MM.1S (cell line): ENCODE measurements around the gene STX12.
"Not testable (repeated sequence)": the region's sequence is repeated elsewhere in the genome, so short reads cannot be mapped to it uniquely, and the experiment has no call there.

Experiments used
- DNase-seq: peaks from one replicate; pipeline ENCODE4 v3.0.0-alpha.2; 2015
- H2AFZ ChIP-seq: fragments of 300-600 bp; sonication (generic); 2 replicates; pipeline ENCODE4 v1.6.0; 2016; ENCODE audit warnings: antibody characterized with exemption, low read length
- H3F3A ChIP-seq: fragments of 300-600 bp; sonication (generic); 2 replicates; pipeline ENCODE4 v1.6.1; 2016; ENCODE audit warnings: mild to moderate bottlenecking, antibody characterized with exemption, low read length, moderate library complexity, mixed read lengths; ENCODE audit not compliant: insufficient read depth
- H3K27ac ChIP-seq: fragments of 300-600 bp; sonication (generic); 2 replicates; pipeline ENCODE4 v1.5.1; 2016; ENCODE audit warnings: mild to moderate bottlenecking, low read length
- H3K27me3 ChIP-seq: fragments of 300-600 bp; sonication (generic); replicated peaks from 2 replicates; pipeline ENCODE4 v1.6.0; 2016; ENCODE audit warnings: low read length; ENCODE audit not compliant: insufficient read depth
- H3K36me3 ChIP-seq: fragments of 300-600 bp; sonication (generic); replicated peaks from 2 replicates; pipeline ENCODE4 v1.6.1; 2016; ENCODE audit warnings: mild to moderate bottlenecking, low read length, mixed read lengths; ENCODE audit not compliant: insufficient read depth
- H3K4me1 ChIP-seq: fragments of 300-600 bp; sonication (generic); 2 replicates; pipeline ENCODE4 v1.6.1; 2016; ENCODE audit warnings: low read length, mixed read lengths
- H3K4me2 ChIP-seq: fragments of 300-600 bp; sonication (generic); 2 replicates; pipeline ENCODE4 v1.6.0; 2016; ENCODE audit warnings: low read depth, low read length
- H3K4me3 ChIP-seq: fragments of 300-600 bp; sonication (generic); 2 replicates; pipeline ENCODE4 v1.5.1; 2016; ENCODE audit warnings: low read length, mixed read lengths
- H3K79me2 ChIP-seq: fragments of 300-600 bp; sonication (generic); 2 replicates; pipeline ENCODE4 v1.6.1; 2016; ENCODE audit warnings: mixed run types, low read length, mixed read lengths
- H3K9ac ChIP-seq: fragments of 300-600 bp; sonication (generic); 2 replicates; pipeline ENCODE4 v1.6.1; 2016; ENCODE audit warnings: low read length, mixed read lengths
- H3K9me2 ChIP-seq: fragments of 300-600 bp; sonication (generic); replicated peaks from 2 replicates; pipeline ENCODE4 v1.6.1; 2016; ENCODE audit warnings: mild to moderate bottlenecking, low read length, mixed read lengths; ENCODE audit not compliant: insufficient read depth
- H3K9me3 ChIP-seq: fragments of 300-600 bp; sonication (generic); replicated peaks from 2 replicates; pipeline ENCODE4 v1.6.1; 2016; ENCODE audit warnings: mild to moderate bottlenecking, low read length, mixed read lengths; ENCODE audit not compliant: insufficient read depth
- H4K20me1 ChIP-seq: fragments of 300-600 bp; sonication (generic); 2 replicates; pipeline ENCODE4 v1.6.1; 2016; ENCODE audit warnings: mild to moderate bottlenecking, low read length, moderate library complexity, mixed read lengths; ENCODE audit not compliant: insufficient read depth
- EZH2 ChIP-seq: fragments of 300-600 bp; sonication (generic); optimal IDR thresholded peaks from 2 replicates; pipeline ENCODE3; 2017; ENCODE audit warnings: low read depth, mild to moderate bottlenecking, antibody characterized with exemption, low read length, mixed read lengths
- EZH2phosphoT487 ChIP-seq: fragments of 300-600 bp; sonication (generic); IDR thresholded peaks from 2 replicates; pipeline ENCODE4 v1.6.1; 2018; ENCODE audit warnings: antibody characterized with exemption, low read length
- TF ChIP-seq, protein P1 (sequence below): fragments of 300-600 bp; sonication (generic); IDR thresholded peaks from 2 replicates; pipeline ENCODE4 v1.5.1; 2016; ENCODE audit warnings: antibody characterized with exemption, low read length, mixed read lengths

STX12 gene

DNA sequence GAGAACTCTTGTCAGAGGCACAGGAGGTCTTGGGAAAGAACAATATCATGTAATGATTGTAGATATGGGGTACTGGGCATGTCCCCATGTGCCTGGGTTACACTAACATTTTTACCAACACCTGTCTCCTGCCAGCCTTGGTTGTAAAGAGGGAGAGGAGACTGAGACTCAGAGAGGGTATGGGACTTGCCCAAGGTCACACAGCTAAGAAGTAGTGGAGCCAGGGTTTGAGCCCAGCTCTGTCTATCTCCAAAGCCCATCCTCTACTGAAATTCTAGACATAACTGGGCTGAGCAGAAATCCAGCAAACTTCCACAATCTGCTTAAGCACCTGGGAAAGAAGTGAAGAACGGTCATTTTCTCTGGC, 96.7 kb downstream of the STX12 start:
- no peaks in the 10 kb centered on the region for H3F3A ChIP-seq
- no peaks in the 10 kb centered on the region for H4K20me1 ChIP-seq
- no peaks in the 10 kb centered on the region for H3K9me3 ChIP-seq
- peak overlapping the region; percentile 49 for H2AFZ ChIP-seq
- peaks cover 11% of the 10 kb centered on the region for H3K4me1 ChIP-seq
- H3K4me2 ChIP-seq: peak overlapping the region; percentile 46
- H3K9me2 ChIP-seq: no peaks in the 10 kb centered on the region
- H3K27ac ChIP-seq: no peak overlapping the region
- H3K79me2 ChIP-seq: no peaks in the 10 kb centered on the region
- no peak overlapping the region for H3K9ac ChIP-seq
- TF ChIP-seq, protein P1, sequence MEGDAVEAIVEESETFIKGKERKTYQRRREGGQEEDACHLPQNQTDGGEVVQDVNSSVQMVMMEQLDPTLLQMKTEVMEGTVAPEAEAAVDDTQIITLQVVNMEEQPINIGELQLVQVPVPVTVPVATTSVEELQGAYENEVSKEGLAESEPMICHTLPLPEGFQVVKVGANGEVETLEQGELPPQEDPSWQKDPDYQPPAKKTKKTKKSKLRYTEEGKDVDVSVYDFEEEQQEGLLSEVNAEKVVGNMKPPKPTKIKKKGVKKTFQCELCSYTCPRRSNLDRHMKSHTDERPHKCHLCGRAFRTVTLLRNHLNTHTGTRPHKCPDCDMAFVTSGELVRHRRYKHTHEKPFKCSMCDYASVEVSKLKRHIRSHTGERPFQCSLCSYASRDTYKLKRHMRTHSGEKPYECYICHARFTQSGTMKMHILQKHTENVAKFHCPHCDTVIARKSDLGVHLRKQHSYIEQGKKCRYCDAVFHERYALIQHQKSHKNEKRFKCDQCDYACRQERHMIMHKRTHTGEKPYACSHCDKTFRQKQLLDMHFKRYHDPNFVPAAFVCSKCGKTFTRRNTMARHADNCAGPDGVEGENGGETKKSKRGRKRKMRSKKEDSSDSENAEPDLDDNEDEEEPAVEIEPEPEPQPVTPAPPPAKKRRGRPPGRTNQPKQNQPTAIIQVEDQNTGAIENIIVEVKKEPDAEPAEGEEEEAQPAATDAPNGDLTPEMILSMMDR: no peak
- TF ChIP-seq EZH2: no peak
- TF ChIP-seq EZH2phosphoT487: no peak
- no peaks in the 10 kb centered on the region for H3K27me3 ChIP-seq
- no peak for DNase-seq
- no peaks in the 10 kb centered on the region for H3K36me3 ChIP-seq
- no peak overlapping the region for H3K4me3 ChIP-seq

DNA sequence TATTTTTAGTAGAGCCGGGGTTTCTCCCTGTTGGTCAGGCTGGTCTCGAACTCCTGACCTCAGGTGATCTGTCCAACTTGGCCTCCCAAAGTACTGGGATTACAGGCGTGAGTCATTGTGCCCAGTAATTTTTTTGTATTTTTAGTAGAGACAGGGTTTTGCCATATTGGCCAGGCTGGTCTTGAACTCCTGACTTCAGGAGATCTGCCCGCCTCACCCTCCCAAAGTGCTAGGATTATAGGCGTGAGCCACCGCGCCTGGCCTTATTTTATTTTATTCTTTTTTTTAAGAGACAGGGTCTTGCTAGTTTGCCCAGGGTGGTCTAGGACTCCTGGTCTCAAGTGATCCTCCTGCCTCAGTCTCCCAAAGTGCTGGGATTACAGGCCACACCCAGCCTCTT, 98.1 kb downstream of the STX12 start:
- H3K9me2 ChIP-seq, H3K9ac ChIP-seq, H3K4me3 ChIP-seq, H3K79me2 ChIP-seq, H4K20me1 ChIP-seq, H3K9me3 ChIP-seq, DNase-seq, H3K36me3 ChIP-seq, H3K4me2 ChIP-seq, H2AFZ ChIP-seq, H3F3A ChIP-seq, H3K27me3 ChIP-seq, H3K27ac ChIP-seq: not testable (repeated sequence)
- H3K4me1 ChIP-seq: peaks cover 11% of the 10 kb centered on the region

DNA sequence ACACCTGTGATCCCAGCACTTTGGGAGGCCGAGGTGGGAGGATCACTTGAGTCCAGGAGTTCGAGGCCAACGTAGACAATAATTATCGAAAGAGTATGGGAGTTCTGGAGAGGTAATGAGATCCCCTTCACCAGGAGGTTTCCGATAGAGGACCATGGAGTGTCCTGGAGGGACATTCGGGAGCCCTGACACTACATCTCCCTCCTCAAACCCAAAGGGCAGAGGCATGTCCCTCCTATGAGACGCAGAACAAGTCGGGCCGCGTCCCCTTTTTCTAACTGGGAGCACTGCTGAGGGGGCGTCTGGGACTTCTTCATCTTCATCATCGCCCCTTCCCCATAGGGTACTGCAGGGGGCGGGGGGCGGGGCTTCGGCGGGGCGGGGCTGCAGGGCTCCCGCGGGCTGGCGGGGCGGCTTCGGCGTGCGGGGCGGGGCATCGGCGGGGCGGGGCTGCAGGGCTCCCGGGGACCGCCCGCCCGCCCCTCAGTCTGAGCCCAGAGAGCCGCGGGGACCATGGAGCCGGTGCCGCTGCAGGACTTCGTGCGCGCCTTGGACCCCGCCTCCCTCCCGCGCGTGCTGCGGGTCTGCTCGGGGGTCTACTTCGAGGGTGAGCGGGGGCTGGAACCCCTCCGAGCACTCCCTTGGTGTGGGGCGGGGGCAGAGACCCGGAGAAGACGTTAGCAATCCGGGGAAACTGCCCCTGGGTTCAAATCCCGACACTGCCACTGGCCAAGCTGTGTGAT, 99.2 kb downstream of the STX12 start, which contains the start of gene THEMIS2:
Gene THEMIS2, plus strand, starts transcription at position 486 of the 743 bp plus-strand sequence. Its CDS starts 28 bp downstream, at position 514.
- H3K9me2 ChIP-seq: no peaks in the 10 kb centered on the region
- peak within 1 kb of the TSS; percentile 91 for H3K4me3 ChIP-seq
- H2AFZ ChIP-seq: peak within 1 kb of the TSS; percentile 99
- TF ChIP-seq, protein P1: no peak
- TF ChIP-seq EZH2phosphoT487: no peak
- no peak for TF ChIP-seq EZH2
- H3K9ac ChIP-seq: peak within 1 kb of the TSS; percentile 66
- H3F3A ChIP-seq: no peaks in the 10 kb centered on the region
- peak within 1 kb of the TSS; percentile 100 for H3K4me2 ChIP-seq
- H3K9me3 ChIP-seq: no peaks in the 10 kb centered on the region
- H3K4me1 ChIP-seq: peaks cover 11% of the 10 kb centered on the region
- H3K27me3 ChIP-seq: no peaks in the 10 kb centered on the region
- H3K36me3 ChIP-seq: no peaks in the 10 kb centered on the region
- DNase-seq: peak; percentile 64
- no peaks in the 10 kb centered on the region for H3K79me2 ChIP-seq
- H3K27ac ChIP-seq: no peak within 1 kb of the TSS
- H4K20me1 ChIP-seq: no peaks in the 10 kb centered on the region
